GM21576 (cell line): ENCODE data around the gene ZNF844.
"Not testable (repeated sequence)": the region's sequence is repeated elsewhere in the genome, so short reads cannot be mapped to it uniquely, and the experiment has no call there.

Source experiments
- ATAC-seq: cut with Tn5 transposase; IDR thresholded peaks from one replicate; pipeline ENCODE4 v1.9.1; 2021; ENCODE audit warnings: mild to moderate bottlenecking, moderate library complexity; ENCODE audit not compliant: unreplicated experiment

ZNF844 gene

GRCh38 chr19:12064590-12065538 lies at the start of gene ZNF844:
Gene ZNF844 (plus strand): TSS chr19:12064731. CDS start chr19:12064874, 143 bp downstream.
- ATAC-seq: peak; percentile 73

GRCh38 chr19:12015015-12015752 lies 49.3 kb upstream of the ZNF844 start:
- no peak for ATAC-seq

- ATAC-seq: no peak
Measured at GRCh38 chr19:12015753-12016116, 48.8 kb upstream of the ZNF844 start.

GRCh38 chr19:12034198-12034597 lies 30.3 kb upstream of the ZNF844 start:
- ATAC-seq: no peak

GRCh38 chr19:12034620-12035019 lies 29.9 kb upstream of the ZNF844 start:
- ATAC-seq: no peak

GRCh38 chr19:12035220-12036172 lies 29.0 kb upstream of the ZNF844 start, which contains the start of gene ZNF433:
Gene ZNF433 (minus strand): TSS chr19:12035679. CDS start chr19:12035539, 140 bp downstream.
- peak; percentile 91 for ATAC-seq

GRCh38 chr19:12042893-12043292 lies 21.6 kb upstream of the ZNF844 start:
- no peak for ATAC-seq

- no peak for ATAC-seq
Measured at GRCh38 chr19:12043752-12044422, 20.6 kb upstream of the ZNF844 start.

GRCh38 chr19:12047868-12048267 lies 16.7 kb upstream of the ZNF844 start:
- no peak for ATAC-seq

GRCh38 chr19:12052091-12052496 lies 12.4 kb upstream of the ZNF844 start:
- no peak for ATAC-seq

- peak; percentile 82 for ATAC-seq
Measured at GRCh38 chr19:12052497-12053169, 11.9 kb upstream of the ZNF844 start, which contains the start of gene ZNF878. Gene ZNF878 (minus strand): TSS chr19:12052961. CDS start chr19:12052801, 160 bp downstream.

- ATAC-seq: no peak
Measured at GRCh38 chr19:12055784-12056183, 8.7 kb upstream of the ZNF844 start.

- ATAC-seq: no peak
Measured at GRCh38 chr19:12075538-12076139, 11.1 kb downstream of the ZNF844 start.

- not testable (repeated sequence) for ATAC-seq
Measured at GRCh38 chr19:12076331-12076730, 11.8 kb downstream of the ZNF844 start.

- ATAC-seq: no peak
Measured at GRCh38 chr19:12077375-12077774, 12.8 kb downstream of the ZNF844 start.

- not testable (repeated sequence) for ATAC-seq
Measured at GRCh38 chr19:12083336-12083735, 18.8 kb downstream of the ZNF844 start.

GRCh38 chr19:12085074-12085818 lies 20.7 kb downstream of the ZNF844 start:
- no peak for ATAC-seq

GRCh38 chr19:12090807-12091206 lies 26.3 kb downstream of the ZNF844 start:
- ATAC-seq: no peak
